Astrocyte (in vitro differentiated cells and primary cell): ENCODE data around the gene PXDN. TPM values are rescaled to one million over a fixed set of nuclear protein-coding genes. Genes with fewer than 3 reads are reported as not detected.
"Not testable (repeated sequence)": the region's sequence is repeated elsewhere in the genome, so short reads cannot be mapped to it uniquely, and the experiment has no call there.

Source experiments
- DNase-seq: peaks from one replicate; pipeline ENCODE4 v3.0.0-alpha.2; 2010; ENCODE audit warnings: low read depth
- FAIRE-seq: peaks from 2 replicates; lab custom pipeline; 2011; peaks lifted over from hg19 to GRCh38; lab: Jason Lieb, UNC
- H2AFZ ChIP-seq: 2 replicates; pipeline ENCODE4 v1.6.0; 2012; ENCODE audit warnings: low read depth, low read length, inconsistent platforms
- H3K27ac ChIP-seq: 2 replicates; pipeline ENCODE4 v1.5.1; 2011; ENCODE audit warnings: low read depth, low read length, inconsistent platforms
- H3K27me3 ChIP-seq: 2 replicates; pipeline ENCODE4 v1.6.0; 2011; ENCODE audit warnings: low read length, inconsistent platforms; ENCODE audit not compliant: insufficient read depth
- H3K36me3 ChIP-seq: 2 replicates; pipeline ENCODE4 v1.5.1; 2011; ENCODE audit warnings: low read length, inconsistent platforms; ENCODE audit not compliant: insufficient read depth
- H3K4me1 ChIP-seq: 2 replicates; pipeline ENCODE4 v1.5.1; 2011; ENCODE audit warnings: low read length, inconsistent platforms; ENCODE audit not compliant: insufficient read depth
- H3K4me2 ChIP-seq: 2 replicates; pipeline ENCODE4 v1.6.0; 2012; ENCODE audit warnings: low read length, inconsistent platforms
- H3K4me3 ChIP-seq: 2 replicates; pipeline ENCODE4 v1.5.1; 2011; ENCODE audit warnings: low read depth, mild to moderate bottlenecking, low read length, inconsistent platforms; ENCODE audit not compliant: insufficient read depth
- H3K79me2 ChIP-seq: 2 replicates; pipeline ENCODE4 v1.6.0; 2012; ENCODE audit warnings: mild to moderate bottlenecking, low read length, inconsistent platforms; ENCODE audit not compliant: insufficient read depth
- H3K9ac ChIP-seq: 2 replicates; pipeline ENCODE4 v1.6.0; 2012; ENCODE audit warnings: mild to moderate bottlenecking, low read length, inconsistent platforms
- H3K9me3 ChIP-seq: 2 replicates; pipeline ENCODE4 v1.5.1; 2012; ENCODE audit warnings: low read depth, mild to moderate bottlenecking, low read length, inconsistent platforms; ENCODE audit not compliant: insufficient read depth
- H4K20me1 ChIP-seq: 2 replicates; pipeline ENCODE4 v1.6.0; 2012; ENCODE audit warnings: low read length, inconsistent platforms; ENCODE audit not compliant: insufficient read depth
- H3K27ac Mint-ChIP-seq: one replicate; pipeline ENCODE4 v1.8.0; 2021; ENCODE audit warnings: mild to moderate bottlenecking, mixed read lengths; ENCODE audit not compliant: unreplicated experiment
- H3K27me3 Mint-ChIP-seq: one replicate; pipeline ENCODE4 v1.8.0; 2021; ENCODE audit warnings: low read depth, mixed read lengths; ENCODE audit not compliant: unreplicated experiment
- H3K36me3 Mint-ChIP-seq: one replicate; pipeline ENCODE4 v1.8.0; 2021; ENCODE audit warnings: low read depth, mixed read lengths; ENCODE audit not compliant: unreplicated experiment
- H3K4me1 Mint-ChIP-seq: one replicate; pipeline ENCODE4 v1.8.0; 2021; ENCODE audit warnings: low read depth, mixed read lengths; ENCODE audit not compliant: unreplicated experiment
- H3K4me3 Mint-ChIP-seq: one replicate; pipeline ENCODE4 v1.8.0; 2021; ENCODE audit warnings: mild to moderate bottlenecking, moderate library complexity, mixed read lengths; ENCODE audit not compliant: unreplicated experiment
- H3K9me3 Mint-ChIP-seq: one replicate; pipeline ENCODE4 v1.8.0; 2021; ENCODE audit warnings: mild to moderate bottlenecking, mixed read lengths; ENCODE audit not compliant: unreplicated experiment
- EZH2 ChIP-seq: IDR thresholded peaks from 2 replicates; pipeline ENCODE4 v1.6.1; 2012; ENCODE audit warnings: mild to moderate bottlenecking, low read length, inconsistent platforms; ENCODE audit not compliant: insufficient read depth
- total RNA-seq: library from RNA; stranded (reverse); gene quantifications from 2 replicates; pipeline ENCODE4 v1.2.1, GENCODE V29; 2021
- TF ChIP-seq, protein P1 (sequence below): IDR thresholded peaks from 2 replicates; pipeline ENCODE4 v1.5.1; 2011; ENCODE audit warnings: low read depth, mild to moderate bottlenecking, inconsistent platforms, low read length, moderate library complexity; ENCODE audit not compliant: insufficient read depth

Gene PXDN
- total RNA-seq, 1 donor from 2014 or later, result 417 TPM

DNA sequence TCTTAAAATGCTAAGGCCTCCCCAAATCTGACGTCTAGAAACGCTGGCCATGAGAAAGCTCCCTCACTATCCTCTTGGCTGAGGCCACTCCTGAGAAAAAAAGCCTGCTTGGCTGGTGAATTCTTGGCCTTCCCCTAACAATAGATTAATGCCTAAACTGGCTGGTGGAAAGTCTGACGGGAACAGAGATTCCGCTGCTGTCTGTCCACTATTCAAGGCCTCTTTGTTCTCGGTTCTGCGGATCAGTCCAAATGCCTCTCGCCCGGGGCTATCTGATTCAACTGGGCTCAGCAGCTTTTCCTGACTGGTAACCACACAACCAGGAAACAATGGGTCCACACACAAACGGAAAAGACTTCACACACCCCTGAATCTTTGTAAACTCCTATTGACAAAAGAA lies 27.2 kb downstream of the PXDN start:
- Mint-ChIP-seq H3K36me3 (peaks cover 6% of the 10 kb centered on the region), H3K9me3 (no peaks in the 10 kb centered on the region), H3K4me1 (peaks cover 26% of the 10 kb centered on the region), H3K27ac (peak overlapping the region; percentile 58), H3K4me3 (no peak overlapping the region), H3K27me3 (no peaks in the 10 kb centered on the region)
- Histone ChIP-seq H3K36me3 (no peaks in the 10 kb centered on the region), H2AFZ (no peak overlapping the region), H3K27ac (peak overlapping the region; percentile 63), H3K4me2 (no peak overlapping the region), H3K4me3 (no peak overlapping the region), H3K27me3 (no peaks in the 10 kb centered on the region), H3K9ac (peak overlapping the region; percentile 61), H3K4me1 (peaks cover 31% of the 10 kb centered on the region), H3K79me2 (peaks cover 90% of the 10 kb centered on the region), H3K9me3 (no peaks in the 10 kb centered on the region), H4K20me1 (peaks cover 85% of the 10 kb centered on the region)
- DNase-seq, result peak; percentile 76
- no peak for FAIRE-seq
- TF ChIP-seq EZH2, result no peak
- TF ChIP-seq, protein P1, sequence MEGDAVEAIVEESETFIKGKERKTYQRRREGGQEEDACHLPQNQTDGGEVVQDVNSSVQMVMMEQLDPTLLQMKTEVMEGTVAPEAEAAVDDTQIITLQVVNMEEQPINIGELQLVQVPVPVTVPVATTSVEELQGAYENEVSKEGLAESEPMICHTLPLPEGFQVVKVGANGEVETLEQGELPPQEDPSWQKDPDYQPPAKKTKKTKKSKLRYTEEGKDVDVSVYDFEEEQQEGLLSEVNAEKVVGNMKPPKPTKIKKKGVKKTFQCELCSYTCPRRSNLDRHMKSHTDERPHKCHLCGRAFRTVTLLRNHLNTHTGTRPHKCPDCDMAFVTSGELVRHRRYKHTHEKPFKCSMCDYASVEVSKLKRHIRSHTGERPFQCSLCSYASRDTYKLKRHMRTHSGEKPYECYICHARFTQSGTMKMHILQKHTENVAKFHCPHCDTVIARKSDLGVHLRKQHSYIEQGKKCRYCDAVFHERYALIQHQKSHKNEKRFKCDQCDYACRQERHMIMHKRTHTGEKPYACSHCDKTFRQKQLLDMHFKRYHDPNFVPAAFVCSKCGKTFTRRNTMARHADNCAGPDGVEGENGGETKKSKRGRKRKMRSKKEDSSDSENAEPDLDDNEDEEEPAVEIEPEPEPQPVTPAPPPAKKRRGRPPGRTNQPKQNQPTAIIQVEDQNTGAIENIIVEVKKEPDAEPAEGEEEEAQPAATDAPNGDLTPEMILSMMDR, result no peak

DNA sequence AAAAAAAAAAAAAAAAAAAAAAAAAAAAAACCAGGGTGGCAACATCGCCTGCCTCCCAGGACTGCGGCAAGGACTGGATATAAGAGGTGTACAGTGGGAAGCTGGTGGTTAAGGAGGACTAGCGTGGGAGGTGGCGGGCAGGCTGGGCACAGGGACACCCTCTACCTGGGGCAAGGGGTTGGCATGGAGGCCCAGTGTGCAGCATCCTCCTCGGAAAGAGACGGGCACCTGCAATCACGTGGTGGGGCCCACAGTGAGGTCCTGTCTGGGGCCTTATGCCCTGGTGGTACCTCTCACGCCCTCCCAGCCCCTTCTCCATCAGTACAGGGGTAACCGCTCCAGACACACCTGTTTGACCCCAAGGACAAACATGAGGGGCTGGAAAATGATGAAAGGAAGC lies 27.9 kb downstream of the PXDN start:
- Mint-ChIP-seq H3K27me3 (no peaks in the 10 kb centered on the region), H3K36me3 (peaks cover 7% of the 10 kb centered on the region), H3K4me1 (peaks cover 26% of the 10 kb centered on the region), H3K4me3 (peak overlapping the region; percentile 50), H3K9me3 (no peaks in the 10 kb centered on the region), H3K27ac (no peak overlapping the region)
- Histone ChIP-seq H3K4me1 (peaks cover 27% of the 10 kb centered on the region), H3K27ac (peak overlapping the region; percentile 63), H4K20me1 (peaks cover 90% of the 10 kb centered on the region), H3K9me3 (no peaks in the 10 kb centered on the region), H3K9ac (peak overlapping the region; percentile 61), H3K27me3 (no peaks in the 10 kb centered on the region), H3K79me2 (peaks cover 95% of the 10 kb centered on the region), H3K36me3 (no peaks in the 10 kb centered on the region), H3K4me3 (no peak overlapping the region), H3K4me2 (no peak overlapping the region), H2AFZ (no peak overlapping the region)
- FAIRE-seq (no peak), DNase-seq (no peak)
- TF ChIP-seq EZH2, result no peak
- TF ChIP-seq, protein P1, result no peak

DNA sequence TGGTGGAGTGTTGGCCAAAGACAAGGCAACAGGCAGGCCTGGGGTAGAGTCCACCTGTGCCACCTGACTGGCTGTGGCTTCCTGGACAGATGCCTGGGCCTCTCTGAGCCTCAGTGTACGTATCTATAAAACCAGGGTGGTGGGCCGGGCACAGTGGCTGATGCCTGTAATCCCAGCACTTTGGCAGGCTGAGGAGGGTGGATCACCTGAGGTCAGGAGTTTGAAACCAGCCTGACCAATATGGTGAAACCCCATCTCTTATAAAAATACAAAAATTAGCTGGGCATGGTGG lies 28.4 kb downstream of the PXDN start:
- H3K4me3 ChIP-seq, H3K27ac Mint-ChIP-seq, H3K27me3 ChIP-seq, H3K27ac ChIP-seq, H2AFZ ChIP-seq, H3K36me3 Mint-ChIP-seq, DNase-seq, H3K4me2 ChIP-seq, H3K9me3 ChIP-seq, H3K9ac ChIP-seq, FAIRE-seq, H3K9me3 Mint-ChIP-seq, H3K36me3 ChIP-seq, H3K27me3 Mint-ChIP-seq, H3K4me3 Mint-ChIP-seq: not testable (repeated sequence)
- Histone ChIP-seq H3K79me2 (peaks cover 96% of the 10 kb centered on the region), H3K4me1 (peaks cover 22% of the 10 kb centered on the region), H4K20me1 (peaks cover 92% of the 10 kb centered on the region)
- peaks cover 21% of the 10 kb centered on the region for H3K4me1 Mint-ChIP-seq
